K562 (cell line): ENCODE results near the gene HTR6. TPM values are rescaled to one million over a fixed set of nuclear protein-coding genes. Genes with fewer than 3 reads are reported as not detected.
A peak's percentile ranks its signal among the peaks of the same experiment; 100 is the strongest.

Experiments
- C11orf30 ChIP-seq: fragments of 450-650 bp; IDR thresholded peaks from 2 replicates; pipeline ENCODE4 v1.6.1; 2016; ENCODE audit warnings: low read depth, mild to moderate bottlenecking
- CHD1 ChIP-seq: fragments of 200-600 bp; sonication (generic); IDR thresholded peaks from one replicate; pipeline ENCODE4 v1.6.1; 2012; ENCODE audit warnings: mild to moderate bottlenecking, moderate library complexity, low read length, inconsistent platforms
- ELF1 ChIP-seq: fragments of 200-800 bp; sonication (Bioruptor generic); IDR thresholded peaks from 2 replicates; pipeline ENCODE4 v1.6.1; 2016; ENCODE audit warnings: missing genetic modification characterization, missing compliant biosample characterization
- FOXK1 ChIP-seq: sonication (generic); formaldehyde crosslinking; IDR thresholded peaks from 2 replicates; pipeline ENCODE4 v1.8.0; 2022; ENCODE audit warnings: missing genetic modification reagents, mild to moderate bottlenecking, borderline replicate concordance
- HDAC6 ChIP-seq: IDR thresholded peaks from 2 replicates; pipeline ENCODE4 v1.6.1; 2012; ENCODE audit warnings: low read depth, mild to moderate bottlenecking, control low read depth, inconsistent platforms, low read length, moderate library complexity
- JUND ChIP-seq, 2 experiments: IDR thresholded peaks; 2 replicates in 1 of 2; 3 replicates in 1 of 2; pipeline ENCODE4 v1.6.1; 2011; ENCODE audit warnings: borderline replicate concordance in 2 of 2, low read depth in 2 of 2, low read length in 2 of 2, improper control_type of control experiment in 1 of 2, missing biosample characterization in 1 of 2, missing genetic modification characterization in 1 of 2, missing genetic modification reagents in 1 of 2
- KDM2B ChIP-seq: fragments of 250-450 bp; sonication (Bioruptor Pico); IDR thresholded peaks from 2 replicates; pipeline ENCODE4 v1.8.0; 2021; ENCODE audit warnings: mild to moderate bottlenecking, moderate library complexity
- MAZ ChIP-seq, 2 experiments: fragments of 450-650 bp in 1 of 2; sonication (generic) in 1 of 2; formaldehyde crosslinking; IDR thresholded peaks in 1 of 2; conservative IDR thresholded peaks in 1 of 2; 2 replicates each; pipeline versions ENCODE4 v1.4.0 to v1.5.0; 2020; ENCODE audit warnings: mild to moderate bottlenecking in 1 of 2, missing genetic modification reagents in 1 of 2
- RBM15 ChIP-seq: fragments of 200-400 bp; formaldehyde crosslinking; IDR thresholded peaks from 2 replicates; pipeline ENCODE4 v1.6.1; 2018; ENCODE audit warnings: mild to moderate bottlenecking, low read length, moderate library complexity; ENCODE audit not compliant: insufficient read depth
- SIX5 ChIP-seq, 2 experiments: IDR thresholded peaks; 2 replicates each; pipeline ENCODE4 v1.6.1; 2011; ENCODE audit warnings: low read length in 2 of 2, borderline replicate concordance in 1 of 2, low read depth in 1 of 2, mild to moderate bottlenecking in 1 of 2, moderate library complexity in 1 of 2; ENCODE audit not compliant: insufficient read depth in 1 of 2
- SRSF3 ChIP-seq: fragments of 200-400 bp; formaldehyde crosslinking; IDR thresholded peaks from 2 replicates; pipeline ENCODE4 v1.6.1; 2016; ENCODE audit warnings: mild to moderate bottlenecking, low read length, moderate library complexity; ENCODE audit not compliant: insufficient read depth
- YBX1 ChIP-seq: fragments of 450-650 bp; IDR thresholded peaks from 2 replicates; pipeline ENCODE4 v1.7.1; 2016; ENCODE audit warnings: mild to moderate bottlenecking
- ZKSCAN3 ChIP-seq: fragments of 250-450 bp; sonication (Bioruptor Pico); IDR thresholded peaks from 2 replicates; pipeline ENCODE4 v1.4.0; 2020
- ZNF140 ChIP-seq: fragments of 250-450 bp; sonication (Bioruptor Pico); IDR thresholded peaks from 2 replicates; pipeline ENCODE4 v1.8.0; 2021; ENCODE audit warnings: moderate library complexity, mild to moderate bottlenecking, inconsistent platforms
- polyA plus RNA-seq, 8 experiments: library from polyadenylated mRNA; depleted of rRNA in 4 of 8; stranded (reverse) in 5 of 8; unstranded in 3 of 8; fragments of >200 nt; fragmentation: Nextera tagmentation in 2 of 8; fragmentation: Illumina TruSeq in 1 of 8; extraction: Ambion mirVana in 2 of 8; extraction: Trizol in 1 of 8; gene quantifications; 2 replicates each; pipeline versions ENCODE4 v1.2.1 to v1.2.3, GENCODE V29; 2011 to 2014; ENCODE audit warnings: inconsistent platforms in 1 of 8, missing spikeins in 1 of 8
- total RNA-seq, 7 experiments: library from RNA; depleted of rRNA in 6 of 7; stranded (reverse); fragments of >200 nt in 6 of 7; fragmentation: Illumina TruSeq in 2 of 7; extraction: Trizol in 2 of 7; gene quantifications; 2 replicates each; pipeline versions ENCODE4 v1.2.1 to v1.2.3, GENCODE V29; 2011 to 2021; ENCODE audit warnings: low replicate concordance in 1 of 7
- TF ChIP-seq, protein P1 (sequence below), 2 experiments: IDR thresholded peaks; 2 replicates each; pipeline ENCODE4 v1.6.1; 2012; ENCODE audit warnings: improper control_type of control experiment in 2 of 2, low read depth in 2 of 2, low read length in 2 of 2, borderline replicate concordance in 1 of 2
- TF ChIP-seq, protein P2 (sequence below): fragments of 450-650 bp; formaldehyde crosslinking; IDR thresholded peaks from 2 replicates; pipeline ENCODE4 v1.4.0; 2020; ENCODE audit warnings: mild to moderate bottlenecking, moderate library complexity
- TF ChIP-seq, protein P3 (sequence below): fragments of 450-650 bp; IDR thresholded peaks from 2 replicates; pipeline ENCODE4 v1.6.1; 2016; ENCODE audit warnings: missing biosample characterization, missing genetic modification characterization
- TF ChIP-seq, protein P4 (sequence below), 2 experiments: fragments of 450-650 bp; conservative IDR thresholded peaks; 2 replicates each; pipeline ENCODE4 v1.6.1; 2017; ENCODE audit warnings: mild to moderate bottlenecking in 2 of 2, moderate library complexity in 2 of 2

The HTR6 gene
- total and polyA plus RNA-seq, 9 of the 15 experiments (the other 6 are each of a cell fraction or from before 2014, with no cell fraction given), result not detected

DNA sequence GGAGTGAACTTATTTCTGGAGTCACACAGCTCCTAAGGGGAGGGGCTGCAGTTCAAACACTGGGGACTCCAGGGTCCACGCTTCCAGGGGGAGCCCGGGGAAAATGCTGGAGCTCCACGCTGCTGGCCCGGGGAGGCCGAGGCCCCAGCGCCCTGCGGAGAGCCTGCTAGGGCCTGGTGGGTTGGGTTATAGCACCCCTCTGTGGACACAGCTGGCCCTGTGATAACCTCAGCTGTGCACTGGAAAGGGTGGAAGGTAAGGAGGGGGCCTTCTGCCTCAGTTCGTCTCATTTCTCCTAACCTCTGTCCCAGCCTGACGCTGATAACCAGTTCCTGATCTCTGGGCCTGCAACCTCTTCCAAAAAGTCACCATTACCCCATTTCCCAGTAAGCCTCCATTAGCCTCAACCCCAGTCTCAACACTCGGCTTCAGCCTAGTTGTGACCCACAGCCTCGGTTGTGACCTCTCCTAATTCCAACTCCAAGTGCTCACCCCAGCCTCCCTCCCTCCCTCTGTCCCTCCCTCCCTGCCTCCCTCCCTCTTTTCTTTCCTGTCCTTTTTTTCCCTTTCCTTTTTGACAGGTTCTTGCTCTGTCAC lies 13.4 kb upstream of the HTR6 start (continued):
- TF ChIP-seq MAZ (CRISPR knock-in tag; conservative IDR thresholded peaks at IDR 0.05 in 1 of 2, IDR thresholded peaks at IDR 0.05 in 1 of 2) (peak in 1 of 2 experiments; percentile 72; a peak in 2 of 4 replicates), CHD1 (no peak), SRSF3 (no peak), ZKSCAN3 (CRISPR knock-in tag) (no peak), SIX5 (IDR thresholded peaks at IDR 0.05; ENCODE audit: borderline replicate concordance in 1 of 2, insufficient read depth in 1 of 2, low read depth in 1 of 2, low read length in 2 of 2) (no peak), C11orf30 (no peak), YBX1 (no peak), HDAC6 (no peak), KDM2B (CRISPR knock-in tag) (0 out of 2 replicates have a peak, but pooled peaks have one; percentile 52), ELF1 (no peak), RBM15 (no peak), ZNF140 (CRISPR knock-in tag) (no peak), FOXK1 (CRISPR knock-in tag) (no peak), JUND (IDR thresholded peaks at IDR 0.05; ENCODE audit: borderline replicate concordance, low read depth, low read length) (peak; percentile 10; the same call in 1 of the 2 replicates), JUND (tag; IDR thresholded peaks at IDR 0.05; ENCODE audit: borderline replicate concordance, low read depth, low read length) (peak; percentile 32; the same call in 1 of the 3 replicates)
- TF ChIP-seq, protein P1, sequence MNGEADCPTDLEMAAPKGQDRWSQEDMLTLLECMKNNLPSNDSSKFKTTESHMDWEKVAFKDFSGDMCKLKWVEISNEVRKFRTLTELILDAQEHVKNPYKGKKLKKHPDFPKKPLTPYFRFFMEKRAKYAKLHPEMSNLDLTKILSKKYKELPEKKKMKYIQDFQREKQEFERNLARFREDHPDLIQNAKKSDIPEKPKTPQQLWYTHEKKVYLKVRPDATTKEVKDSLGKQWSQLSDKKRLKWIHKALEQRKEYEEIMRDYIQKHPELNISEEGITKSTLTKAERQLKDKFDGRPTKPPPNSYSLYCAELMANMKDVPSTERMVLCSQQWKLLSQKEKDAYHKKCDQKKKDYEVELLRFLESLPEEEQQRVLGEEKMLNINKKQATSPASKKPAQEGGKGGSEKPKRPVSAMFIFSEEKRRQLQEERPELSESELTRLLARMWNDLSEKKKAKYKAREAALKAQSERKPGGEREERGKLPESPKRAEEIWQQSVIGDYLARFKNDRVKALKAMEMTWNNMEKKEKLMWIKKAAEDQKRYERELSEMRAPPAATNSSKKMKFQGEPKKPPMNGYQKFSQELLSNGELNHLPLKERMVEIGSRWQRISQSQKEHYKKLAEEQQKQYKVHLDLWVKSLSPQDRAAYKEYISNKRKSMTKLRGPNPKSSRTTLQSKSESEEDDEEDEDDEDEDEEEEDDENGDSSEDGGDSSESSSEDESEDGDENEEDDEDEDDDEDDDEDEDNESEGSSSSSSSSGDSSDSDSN (IDR thresholded peaks at IDR 0.05; ENCODE audit: borderline replicate concordance in 1 of 2, low read depth in 2 of 2, low read length in 2 of 2), result 0 out of 4 replicates have a peak, but pooled peaks of 1 of the 2 experiments have one; percentile 68
- TF ChIP-seq, protein P2, sequence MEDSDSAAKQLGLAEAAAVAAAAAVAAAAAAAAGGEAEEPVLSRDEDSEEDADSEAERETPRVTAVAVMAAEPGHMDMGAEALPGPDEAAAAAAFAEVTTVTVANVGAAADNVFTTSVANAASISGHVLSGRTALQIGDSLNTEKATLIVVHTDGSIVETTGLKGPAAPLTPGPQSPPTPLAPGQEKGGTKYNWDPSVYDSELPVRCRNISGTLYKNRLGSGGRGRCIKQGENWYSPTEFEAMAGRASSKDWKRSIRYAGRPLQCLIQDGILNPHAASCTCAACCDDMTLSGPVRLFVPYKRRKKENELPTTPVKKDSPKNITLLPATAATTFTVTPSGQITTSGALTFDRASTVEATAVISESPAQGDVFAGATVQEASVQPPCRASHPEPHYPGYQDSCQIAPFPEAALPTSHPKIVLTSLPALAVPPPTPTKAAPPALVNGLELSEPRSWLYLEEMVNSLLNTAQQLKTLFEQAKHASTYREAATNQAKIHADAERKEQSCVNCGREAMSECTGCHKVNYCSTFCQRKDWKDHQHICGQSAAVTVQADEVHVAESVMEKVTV (CRISPR knock-in tag), result peak; percentile 88
- TF ChIP-seq, protein P3, sequence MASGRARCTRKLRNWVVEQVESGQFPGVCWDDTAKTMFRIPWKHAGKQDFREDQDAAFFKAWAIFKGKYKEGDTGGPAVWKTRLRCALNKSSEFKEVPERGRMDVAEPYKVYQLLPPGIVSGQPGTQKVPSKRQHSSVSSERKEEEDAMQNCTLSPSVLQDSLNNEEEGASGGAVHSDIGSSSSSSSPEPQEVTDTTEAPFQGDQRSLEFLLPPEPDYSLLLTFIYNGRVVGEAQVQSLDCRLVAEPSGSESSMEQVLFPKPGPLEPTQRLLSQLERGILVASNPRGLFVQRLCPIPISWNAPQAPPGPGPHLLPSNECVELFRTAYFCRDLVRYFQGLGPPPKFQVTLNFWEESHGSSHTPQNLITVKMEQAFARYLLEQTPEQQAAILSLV, result no peak
- TF ChIP-seq, protein P4, sequence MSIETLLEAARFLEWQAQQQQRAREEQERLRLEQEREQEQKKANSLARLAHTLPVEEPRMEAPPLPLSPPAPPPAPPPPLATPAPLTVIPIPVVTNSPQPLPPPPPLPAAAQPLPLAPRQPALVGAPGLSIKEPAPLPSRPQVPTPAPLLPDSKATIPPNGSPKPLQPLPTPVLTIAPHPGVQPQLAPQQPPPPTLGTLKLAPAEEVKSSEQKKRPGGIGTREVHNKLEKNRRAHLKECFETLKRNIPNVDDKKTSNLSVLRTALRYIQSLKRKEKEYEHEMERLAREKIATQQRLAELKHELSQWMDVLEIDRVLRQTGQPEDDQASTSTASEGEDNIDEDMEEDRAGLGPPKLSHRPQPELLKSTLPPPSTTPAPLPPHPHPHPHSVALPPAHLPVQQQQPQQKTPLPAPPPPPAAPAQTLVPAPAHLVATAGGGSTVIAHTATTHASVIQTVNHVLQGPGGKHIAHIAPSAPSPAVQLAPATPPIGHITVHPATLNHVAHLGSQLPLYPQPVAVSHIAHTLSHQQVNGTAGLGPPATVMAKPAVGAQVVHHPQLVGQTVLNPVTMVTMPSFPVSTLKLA (conservative IDR thresholded peaks at IDR 0.05), result 0 out of 4 replicates have a peak, but pooled peaks of 1 of the 2 experiments have one; percentile 19
